Osteocyte (in vitro differentiated cells): ENCODE data around the gene DNAJC5. TPM values are rescaled to one million over a fixed set of nuclear protein-coding genes. Genes with fewer than 3 reads are reported as not detected.

Experiments
- DNase-seq: peaks from one replicate; pipeline ENCODE4 v3.0.0; 2021; ENCODE audit warnings: mixed read lengths; ENCODE audit not compliant: unreplicated experiment; ENCODE audit errors: extremely low spot score
- H3K27ac Mint-ChIP-seq: one replicate; pipeline ENCODE4 v1.8.0; 2021; ENCODE audit warnings: mild to moderate bottlenecking, mixed read lengths; ENCODE audit not compliant: unreplicated experiment
- H3K27me3 Mint-ChIP-seq: one replicate; pipeline ENCODE4 v1.8.0; 2021; ENCODE audit warnings: mixed read lengths; ENCODE audit not compliant: unreplicated experiment
- H3K36me3 Mint-ChIP-seq: one replicate; pipeline ENCODE4 v1.8.0; 2021; ENCODE audit warnings: mixed read lengths; ENCODE audit not compliant: unreplicated experiment
- H3K4me1 Mint-ChIP-seq: one replicate; pipeline ENCODE4 v1.8.0; 2021; ENCODE audit warnings: mixed read lengths; ENCODE audit not compliant: unreplicated experiment
- H3K4me3 Mint-ChIP-seq: one replicate; pipeline ENCODE4 v1.8.0; 2021; ENCODE audit warnings: mild to moderate bottlenecking, moderate library complexity, mixed read lengths; ENCODE audit not compliant: unreplicated experiment
- H3K9me3 Mint-ChIP-seq: one replicate; pipeline ENCODE4 v1.8.0; 2021; ENCODE audit warnings: mixed read lengths; ENCODE audit not compliant: unreplicated experiment
- total RNA-seq: library from RNA; stranded (reverse); gene quantifications from 2 replicates; pipeline ENCODE4 v1.2.1, GENCODE V29; 2021
- TF ChIP-seq, protein P1 (sequence below): fragments of 200-600 bp; sonication (generic); IDR thresholded peaks from 2 replicates; pipeline ENCODE4 v1.5.0; 2021; ENCODE audit warnings: antibody characterized with exemption, mild to moderate bottlenecking, moderate library complexity

DNAJC5 gene
- total RNA-seq, 1 donor from 2014 or later = 41.2 TPM

DNA sequence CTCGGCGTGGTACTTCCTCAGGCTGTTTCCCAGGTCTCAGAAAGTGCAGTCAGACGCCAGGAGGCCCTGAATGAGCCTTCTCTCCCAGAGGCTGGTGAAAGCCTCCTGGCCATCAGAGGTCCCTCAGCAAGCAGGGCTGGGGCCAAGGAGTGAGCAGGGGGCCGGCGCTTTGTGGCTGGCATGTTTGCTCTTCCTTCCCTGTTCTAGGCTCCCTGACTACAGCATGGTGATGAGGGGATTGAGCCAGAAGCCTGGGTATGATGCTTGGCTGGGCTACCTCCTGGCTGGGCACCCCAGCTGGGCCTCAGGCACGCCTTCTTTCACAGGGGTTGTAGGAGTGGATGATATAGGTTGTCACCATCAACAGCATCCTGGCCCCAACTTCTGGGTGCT lies 11.7 kb upstream of the DNAJC5 start:
- no peak overlapping the region for H3K4me3 Mint-ChIP-seq
- no peaks in the 10 kb centered on the region for H3K9me3 Mint-ChIP-seq
- H3K4me1 Mint-ChIP-seq = no peaks in the 10 kb centered on the region
- H3K27me3 Mint-ChIP-seq = no peaks in the 10 kb centered on the region
- TF ChIP-seq, protein P1, sequence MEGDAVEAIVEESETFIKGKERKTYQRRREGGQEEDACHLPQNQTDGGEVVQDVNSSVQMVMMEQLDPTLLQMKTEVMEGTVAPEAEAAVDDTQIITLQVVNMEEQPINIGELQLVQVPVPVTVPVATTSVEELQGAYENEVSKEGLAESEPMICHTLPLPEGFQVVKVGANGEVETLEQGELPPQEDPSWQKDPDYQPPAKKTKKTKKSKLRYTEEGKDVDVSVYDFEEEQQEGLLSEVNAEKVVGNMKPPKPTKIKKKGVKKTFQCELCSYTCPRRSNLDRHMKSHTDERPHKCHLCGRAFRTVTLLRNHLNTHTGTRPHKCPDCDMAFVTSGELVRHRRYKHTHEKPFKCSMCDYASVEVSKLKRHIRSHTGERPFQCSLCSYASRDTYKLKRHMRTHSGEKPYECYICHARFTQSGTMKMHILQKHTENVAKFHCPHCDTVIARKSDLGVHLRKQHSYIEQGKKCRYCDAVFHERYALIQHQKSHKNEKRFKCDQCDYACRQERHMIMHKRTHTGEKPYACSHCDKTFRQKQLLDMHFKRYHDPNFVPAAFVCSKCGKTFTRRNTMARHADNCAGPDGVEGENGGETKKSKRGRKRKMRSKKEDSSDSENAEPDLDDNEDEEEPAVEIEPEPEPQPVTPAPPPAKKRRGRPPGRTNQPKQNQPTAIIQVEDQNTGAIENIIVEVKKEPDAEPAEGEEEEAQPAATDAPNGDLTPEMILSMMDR = no peak
- DNase-seq = no peak
- no peak overlapping the region for H3K27ac Mint-ChIP-seq
- peaks cover 16% of the 10 kb centered on the region for H3K36me3 Mint-ChIP-seq

- Mint-ChIP-seq H3K27ac (no peak overlapping the region), H3K27me3 (no peaks in the 10 kb centered on the region), H3K4me1 (no peaks in the 10 kb centered on the region), H3K9me3 (no peaks in the 10 kb centered on the region), H3K36me3 (peaks cover 21% of the 10 kb centered on the region), H3K4me3 (no peak overlapping the region)
- no peak for DNase-seq
- TF ChIP-seq, protein P1 = no peak
These were observed 10.2 kb upstream of the DNAJC5 start for GRCh38 chr20:63884506-63885263.

DNA sequence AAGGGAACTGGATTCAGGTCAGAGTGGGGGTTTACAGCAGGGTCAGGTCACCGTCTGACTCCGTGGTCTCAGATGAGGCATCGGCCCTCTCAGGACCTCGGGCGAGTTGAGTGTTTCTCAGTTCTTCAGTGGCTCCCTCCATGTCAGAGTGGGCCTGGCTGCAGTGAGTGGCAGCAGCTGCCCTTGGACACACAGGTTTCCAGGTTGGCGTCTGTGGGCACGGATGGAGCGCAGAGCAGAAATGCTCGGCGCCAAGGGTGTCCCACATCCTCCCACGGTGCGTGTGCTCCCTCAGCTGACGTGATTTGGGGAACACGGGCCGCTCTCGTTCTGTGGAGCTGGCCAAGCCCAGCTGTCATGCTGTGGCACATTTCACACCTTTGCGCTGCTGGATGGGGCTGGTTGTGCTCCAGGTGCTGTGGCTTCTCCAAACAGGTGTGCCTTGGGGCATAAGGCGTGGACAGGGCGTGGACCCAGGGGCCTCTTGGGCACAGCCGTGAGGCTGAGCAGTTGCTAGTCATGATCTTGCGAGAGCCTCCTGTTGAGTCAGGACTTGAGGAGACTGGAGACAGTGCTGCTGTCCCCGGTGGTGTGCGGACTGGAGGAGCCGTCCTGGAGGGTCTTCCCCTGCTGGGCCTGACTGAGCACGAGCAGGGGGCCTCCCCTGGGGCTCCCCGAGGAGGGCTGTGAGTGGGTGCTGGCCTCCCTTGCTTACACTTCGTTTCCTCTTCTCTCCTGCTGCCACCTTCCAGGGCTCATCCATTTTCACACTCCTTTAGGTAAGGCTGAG lies 9.5 kb upstream of the DNAJC5 start:
- Mint-ChIP-seq H3K27me3 (no peaks in the 10 kb centered on the region), H3K9me3 (no peaks in the 10 kb centered on the region), H3K4me3 (no peak overlapping the region), H3K4me1 (no peaks in the 10 kb centered on the region), H3K27ac (no peak overlapping the region), H3K36me3 (peaks cover 25% of the 10 kb centered on the region)
- TF ChIP-seq, protein P1 = no peak
- no peak for DNase-seq

DNA sequence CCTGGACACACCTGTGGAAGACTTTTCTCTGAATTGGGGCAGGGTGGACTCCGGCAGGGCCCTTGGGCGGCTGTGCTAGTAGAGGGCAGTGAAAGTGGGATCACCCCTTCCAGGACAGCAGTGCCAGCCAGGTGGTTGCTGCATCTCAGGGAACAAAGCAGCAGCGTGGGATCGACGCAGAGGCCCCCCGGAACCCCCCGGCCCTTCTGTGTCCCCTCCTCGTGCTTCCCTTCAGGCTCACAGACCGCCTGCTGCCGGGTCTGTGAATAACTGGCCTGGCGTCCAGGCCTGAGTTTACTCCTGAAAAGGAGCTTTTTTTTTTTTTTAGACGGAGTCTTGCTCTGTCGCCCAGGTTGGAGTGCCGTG lies 8.9 kb upstream of the DNAJC5 start:
- no peak overlapping the region for H3K27ac Mint-ChIP-seq

More for the DNA sequence above, 8.9 kb upstream of the DNAJC5 start:
- no peaks in the 10 kb centered on the region for H3K27me3 Mint-ChIP-seq
- H3K36me3 Mint-ChIP-seq = peaks cover 27% of the 10 kb centered on the region
- no peaks in the 10 kb centered on the region for H3K9me3 Mint-ChIP-seq
- no peaks in the 10 kb centered on the region for H3K4me1 Mint-ChIP-seq
- TF ChIP-seq, protein P1 = no peak
- no peak for DNase-seq
- H3K4me3 Mint-ChIP-seq = no peak overlapping the region
